Measurements from ENCODE around the gene NCBP2L.

The NCBP2L gene

DNA sequence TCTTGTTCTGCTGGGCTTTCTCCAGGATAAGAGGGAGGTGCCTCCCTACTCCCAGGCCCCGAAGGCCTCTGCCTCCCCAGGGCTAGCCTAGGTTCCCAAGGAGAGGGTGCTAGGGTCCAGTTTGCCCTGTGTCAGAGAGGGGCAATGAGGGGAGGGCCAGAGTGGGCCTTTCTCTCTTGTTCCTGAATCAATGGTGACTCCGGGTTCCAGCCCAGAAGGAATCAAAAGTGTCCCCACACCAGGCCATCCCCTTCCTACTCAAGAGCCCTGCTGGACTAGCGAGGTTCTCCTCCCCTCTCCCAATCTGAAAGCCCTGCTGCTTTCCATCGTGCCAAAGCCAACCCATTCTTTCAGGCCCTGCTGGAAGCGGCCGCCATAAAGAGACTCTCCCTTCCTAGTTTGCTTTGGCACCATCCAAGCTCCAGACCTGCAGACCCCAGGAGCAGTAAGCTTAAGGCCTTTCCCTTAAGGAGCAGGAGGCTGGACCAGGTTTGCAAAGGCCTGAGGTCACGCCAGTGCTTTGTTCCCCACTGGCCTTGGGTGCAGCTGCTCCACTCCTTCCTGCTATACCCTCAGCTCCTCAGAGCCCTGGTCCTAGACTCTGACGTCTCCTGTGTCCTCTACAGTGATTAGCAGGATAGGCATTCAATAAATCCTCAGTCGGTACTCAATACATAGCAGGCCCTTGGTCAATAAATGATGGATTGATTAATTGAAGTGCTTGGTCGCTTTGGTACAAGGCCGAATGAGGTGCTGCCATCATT is 12.5 kb upstream of the NCBP2L start:
- TF ChIP-seq, protein P1, sequence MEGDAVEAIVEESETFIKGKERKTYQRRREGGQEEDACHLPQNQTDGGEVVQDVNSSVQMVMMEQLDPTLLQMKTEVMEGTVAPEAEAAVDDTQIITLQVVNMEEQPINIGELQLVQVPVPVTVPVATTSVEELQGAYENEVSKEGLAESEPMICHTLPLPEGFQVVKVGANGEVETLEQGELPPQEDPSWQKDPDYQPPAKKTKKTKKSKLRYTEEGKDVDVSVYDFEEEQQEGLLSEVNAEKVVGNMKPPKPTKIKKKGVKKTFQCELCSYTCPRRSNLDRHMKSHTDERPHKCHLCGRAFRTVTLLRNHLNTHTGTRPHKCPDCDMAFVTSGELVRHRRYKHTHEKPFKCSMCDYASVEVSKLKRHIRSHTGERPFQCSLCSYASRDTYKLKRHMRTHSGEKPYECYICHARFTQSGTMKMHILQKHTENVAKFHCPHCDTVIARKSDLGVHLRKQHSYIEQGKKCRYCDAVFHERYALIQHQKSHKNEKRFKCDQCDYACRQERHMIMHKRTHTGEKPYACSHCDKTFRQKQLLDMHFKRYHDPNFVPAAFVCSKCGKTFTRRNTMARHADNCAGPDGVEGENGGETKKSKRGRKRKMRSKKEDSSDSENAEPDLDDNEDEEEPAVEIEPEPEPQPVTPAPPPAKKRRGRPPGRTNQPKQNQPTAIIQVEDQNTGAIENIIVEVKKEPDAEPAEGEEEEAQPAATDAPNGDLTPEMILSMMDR (IDR thresholded peaks at IDR 0.05; ENCODE audit: low read length) = no peak
- no peak for TF ChIP-seq EZH2 (IDR thresholded peaks at IDR 0.05; ENCODE audit: borderline replicate concordance, low read length)
- H3K36me3 ChIP-seq (ENCODE audit: insufficient read depth, low read length) = no peaks in the 10 kb centered on the region
- H3K79me2 ChIP-seq (ENCODE audit: insufficient read depth, low read length) = no peaks in the 10 kb centered on the region
- no peaks in the 10 kb centered on the region for H3K4me1 ChIP-seq (ENCODE audit: insufficient read depth, low read length, severe bottlenecking)
- H3K9me2 ChIP-seq (ENCODE audit: low read depth, low read length) = no peaks in the 10 kb centered on the region
- no peak overlapping the region for H2AFZ ChIP-seq (ENCODE audit: low read length)
- H3K9ac ChIP-seq (ENCODE audit: low read length) = no peak overlapping the region
- H3K4me3 ChIP-seq (ENCODE audit: low read depth, low read length, poor library complexity, severe bottlenecking) = no peak overlapping the region
- H3F3A ChIP-seq (ENCODE audit: insufficient read depth, low read length) = no peaks in the 10 kb centered on the region
- H3K9me3 ChIP-seq (ENCODE audit: low read length) = no peaks in the 10 kb centered on the region
- no peak overlapping the region for H3K27ac ChIP-seq (ENCODE audit: low read depth, low read length, poor library complexity, severe bottlenecking)
- no peaks in the 10 kb centered on the region for H3K27me3 ChIP-seq (ENCODE audit: insufficient read depth, low read length)
- H3K4me2 ChIP-seq (ENCODE audit: low read length) = no peak overlapping the region
- H4K20me1 ChIP-seq (ENCODE audit: insufficient read depth, low read length) = no peaks in the 10 kb centered on the region

GRCh38 chrX:107766470-107767150 is 10.9 kb upstream of the NCBP2L start:
- H3K9ac ChIP-seq (ENCODE audit: low read length) = no peak overlapping the region
- no peaks in the 10 kb centered on the region for H3K4me1 ChIP-seq (ENCODE audit: insufficient read depth, low read length, severe bottlenecking)
- H3K9me3 ChIP-seq (ENCODE audit: low read length) = no peaks in the 10 kb centered on the region
- no peaks in the 10 kb centered on the region for H3K79me2 ChIP-seq (ENCODE audit: insufficient read depth, low read length)
- H3K9me2 ChIP-seq (ENCODE audit: low read depth, low read length) = no peaks in the 10 kb centered on the region
- no peak overlapping the region for H3K4me3 ChIP-seq (ENCODE audit: low read depth, low read length, poor library complexity, severe bottlenecking)
- H2AFZ ChIP-seq (ENCODE audit: low read length) = no peak overlapping the region
- no peak overlapping the region for H3K4me2 ChIP-seq (ENCODE audit: low read length)
- TF ChIP-seq, protein P1 (IDR thresholded peaks at IDR 0.05; ENCODE audit: low read length) = no peak
- no peak for TF ChIP-seq EZH2 (IDR thresholded peaks at IDR 0.05; ENCODE audit: borderline replicate concordance, low read length)
- H3K27ac ChIP-seq (ENCODE audit: low read depth, low read length, poor library complexity, severe bottlenecking) = no peak overlapping the region
- H3K36me3 ChIP-seq (ENCODE audit: insufficient read depth, low read length) = no peaks in the 10 kb centered on the region
- H3K27me3 ChIP-seq (ENCODE audit: insufficient read depth, low read length) = no peaks in the 10 kb centered on the region
- H4K20me1 ChIP-seq (ENCODE audit: insufficient read depth, low read length) = no peaks in the 10 kb centered on the region
- H3F3A ChIP-seq (ENCODE audit: insufficient read depth, low read length) = no peaks in the 10 kb centered on the region

DNA sequence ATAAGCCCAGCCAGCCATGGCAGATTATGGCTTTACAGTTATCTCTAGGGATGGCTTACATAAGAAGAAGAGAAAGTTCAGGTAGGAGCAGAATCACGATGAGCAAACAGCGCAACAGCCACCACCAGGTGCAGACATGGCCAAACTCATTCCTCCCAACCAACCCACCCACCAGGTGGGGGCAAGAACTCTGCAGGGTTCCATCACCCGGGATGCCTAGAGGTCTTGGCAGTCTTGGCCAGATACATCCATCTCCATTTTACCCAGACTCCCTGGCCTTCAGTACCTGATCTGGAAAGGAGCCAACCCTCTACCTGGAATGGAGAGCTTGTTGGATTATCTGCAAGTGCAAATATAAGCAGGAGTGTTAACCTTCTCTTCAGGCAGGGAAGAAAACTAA is 9.5 kb upstream of the NCBP2L start:
- H3K9ac ChIP-seq (ENCODE audit: low read length) = no peak overlapping the region
- H3K9me3 ChIP-seq (ENCODE audit: low read length) = no peaks in the 10 kb centered on the region
- no peak for TF ChIP-seq EZH2 (IDR thresholded peaks at IDR 0.05; ENCODE audit: borderline replicate concordance, low read length)
- TF ChIP-seq, protein P1 (IDR thresholded peaks at IDR 0.05; ENCODE audit: low read length) = no peak
- H3K27me3 ChIP-seq (ENCODE audit: insufficient read depth, low read length) = no peaks in the 10 kb centered on the region
- H3F3A ChIP-seq (ENCODE audit: insufficient read depth, low read length) = no peaks in the 10 kb centered on the region
- no peak overlapping the region for H3K4me2 ChIP-seq (ENCODE audit: low read length)
- no peak overlapping the region for H3K4me3 ChIP-seq (ENCODE audit: low read depth, low read length, poor library complexity, severe bottlenecking)
- H4K20me1 ChIP-seq (ENCODE audit: insufficient read depth, low read length) = no peaks in the 10 kb centered on the region
- no peak overlapping the region for H3K27ac ChIP-seq (ENCODE audit: low read depth, low read length, poor library complexity, severe bottlenecking)
- no peaks in the 10 kb centered on the region for H3K36me3 ChIP-seq (ENCODE audit: insufficient read depth, low read length)
- H2AFZ ChIP-seq (ENCODE audit: low read length) = no peak overlapping the region
- H3K79me2 ChIP-seq (ENCODE audit: insufficient read depth, low read length) = no peaks in the 10 kb centered on the region
- no peaks in the 10 kb centered on the region for H3K4me1 ChIP-seq (ENCODE audit: insufficient read depth, low read length, severe bottlenecking)
- no peaks in the 10 kb centered on the region for H3K9me2 ChIP-seq (ENCODE audit: low read depth, low read length)

Data from OCI-LY1 (cell line).